K562 (cell line): ENCODE results near the gene AIFM1. TPM values are rescaled to one million over a fixed set of nuclear protein-coding genes. Genes with fewer than 3 reads are reported as not detected.
A peak's percentile ranks its signal among the peaks of the same experiment; 100 is the strongest.

ENCODE experiments used
- ATAC-seq: fragments of 200-7000 bp; cut with Tn5 transposase; 3 replicates; pipeline ENCODE4 v1.9.1; 2020; ENCODE audit warnings: moderate library complexity
- BruUV-seq: library from RNA; stranded (reverse); fragments of 400-500 nt; replicated peaks from 2 replicates; lab custom pipeline; 2021; lab: Mats Ljungman, UMichigan
- CTCF ChIA-PET: fragments of 300-600 bp; formaldehyde crosslinking; extraction: SDS; loops from one replicate; lab custom pipeline; 2021; ENCODE audit warnings: low intra/inter-chr PET ratio; lab: Yijun Ruan, JAX
- POLR2A ChIA-PET: fragments of 300-600, 350-650 bp; sonication (Branson Sonifier 250); formaldehyde crosslinking; extraction: SDS; loops from one replicate; lab custom pipeline; 2021; ENCODE audit warnings: antibody characterized with exemption, inconsistent platforms; lab: Yijun Ruan, JAX
- DNase-seq, 4 experiments: peaks; one replicate each; pipeline versions ENCODE4 v3.0.0 to v3.0.0-alpha.2; 2011 to 2018; ENCODE audit warnings: low spot score in 3 of 4, mixed read lengths in 3 of 4; ENCODE audit errors: extremely low read depth in 1 of 4
- FAIRE-seq: peaks from 2 replicates; lab custom pipeline; 2011; peaks lifted over from hg19 to GRCh38; lab: Jason Lieb, UNC
- H2AFZ ChIP-seq: 2 replicates; pipeline ENCODE4 v1.6.0; 2011; ENCODE audit warnings: low read depth, low read length, control low read depth, inconsistent platforms
- H3K27ac ChIP-seq: fragments of 200-600 bp; 3 replicates; pipeline ENCODE4 v1.8.0; 2011; ENCODE audit warnings: low read depth, mild to moderate bottlenecking, control low read depth, inconsistent platforms, low read length, moderate library complexity, mixed read lengths; ENCODE audit errors: extremely low read depth
- H3K27me3 ChIP-seq, 2 experiments: fragments of 300-600 bp in 1 of 2; 2 replicates in 1 of 2; 3 replicates in 1 of 2; pipeline versions ENCODE4 v1.6.0 to v1.8.0; 2011; ENCODE audit warnings: inconsistent platforms in 2 of 2, low read length in 2 of 2, mild to moderate bottlenecking in 1 of 2, mixed read lengths in 1 of 2, moderate library complexity in 1 of 2; ENCODE audit not compliant: control insufficient read depth in 2 of 2, insufficient read depth in 2 of 2
- H3K36me3 ChIP-seq: fragments of 300-600 bp; 3 replicates; pipeline ENCODE4 v1.8.0; 2011; ENCODE audit warnings: mild to moderate bottlenecking, low read length, inconsistent platforms; ENCODE audit not compliant: control insufficient read depth, insufficient read depth
- H3K4me1 ChIP-seq, 2 experiments: fragments of 200-600 bp in 1 of 2; replicated peaks in 1 of 2; 2 replicates in 1 of 2; 3 replicates in 1 of 2; pipeline versions ENCODE4 v1.5.1 to v1.8.0; 2011; ENCODE audit warnings: inconsistent platforms in 2 of 2, low read length in 2 of 2, mild to moderate bottlenecking in 1 of 2, mixed read lengths in 1 of 2, moderate library complexity in 1 of 2; ENCODE audit not compliant: control insufficient read depth in 2 of 2, insufficient read depth in 2 of 2
- H3K4me2 ChIP-seq: 2 replicates; pipeline ENCODE4 v1.6.1; 2011; ENCODE audit warnings: low read length, control low read depth, inconsistent platforms, mixed read lengths; ENCODE audit not compliant: insufficient read depth
- H3K4me3 ChIP-seq: fragments of 200-600 bp; sonication (generic), shearing (Covaris generic); 2 replicates; pipeline ENCODE4 v1.5.1; 2016; ENCODE audit warnings: control low read depth, inconsistent platforms
- H3K79me2 ChIP-seq: fragments of 200-600 bp; 3 replicates; pipeline ENCODE4 v1.8.0; 2011; ENCODE audit warnings: low read length, inconsistent platforms; ENCODE audit not compliant: control insufficient read depth, insufficient read depth
- H3K9ac ChIP-seq, 2 experiments: 2 replicates each; pipeline versions ENCODE4 v1.6.0 to v1.6.1; 2011; ENCODE audit warnings: low read depth in 2 of 2, low read length in 2 of 2, control low read depth in 1 of 2, inconsistent platforms in 1 of 2, mild to moderate bottlenecking in 1 of 2, mixed read lengths in 1 of 2; ENCODE audit not compliant: insufficient read depth in 1 of 2
- H3K9me1 ChIP-seq: one replicate; pipeline ENCODE4 v1.6.0; 2011; ENCODE audit warnings: inconsistent platforms, mild to moderate bottlenecking, low read length, moderate library complexity; ENCODE audit not compliant: control insufficient read depth, insufficient read depth
- H3K9me3 ChIP-seq: replicated peaks from 2 replicates; pipeline ENCODE4 v1.5.1; 2011; ENCODE audit warnings: low read depth, low read length, inconsistent platforms; ENCODE audit not compliant: control insufficient read depth, insufficient read depth
- H4K20me1 ChIP-seq: replicated peaks from 2 replicates; pipeline ENCODE4 v1.6.1; 2011; ENCODE audit warnings: low read length, inconsistent platforms, mixed read lengths; ENCODE audit not compliant: control insufficient read depth, insufficient read depth
- ARNT ChIP-seq, 2 experiments: fragments of 450-650 bp; IDR thresholded peaks; 2 replicates each; pipeline ENCODE4 v1.6.1; 2016; ENCODE audit warnings: mild to moderate bottlenecking in 1 of 2
- BRCA1 ChIP-seq, 2 experiments: fragments of 450-650 bp in 1 of 2; sonication (generic) in 1 of 2; formaldehyde crosslinking in 1 of 2; IDR thresholded peaks; 2 replicates each; pipeline versions ENCODE4 v1.5.0 to v1.6.1; 2017 to 2020; ENCODE audit warnings: mild to moderate bottlenecking in 1 of 2, missing genetic modification reagents in 1 of 2
- CCNT2 ChIP-seq: IDR thresholded peaks from 2 replicates; pipeline ENCODE4 v1.6.1; 2011; ENCODE audit warnings: borderline replicate concordance, low read depth, mild to moderate bottlenecking, moderate library complexity, mixed read lengths, low read length; ENCODE audit not compliant: insufficient read length; ENCODE audit errors: extremely low read depth
- CREBBP ChIP-seq: IDR thresholded peaks from one replicate; pipeline ENCODE4 v1.6.1; 2012; ENCODE audit warnings: low read depth, mild to moderate bottlenecking, control low read depth, inconsistent platforms, low read length
- CTBP1 ChIP-seq: fragments of 450-650 bp; IDR thresholded peaks from 2 replicates; pipeline ENCODE4 v1.6.1; 2016; ENCODE audit warnings: borderline replicate concordance
- FOXA1 ChIP-seq: fragments of 450-650 bp; IDR thresholded peaks from 2 replicates; pipeline ENCODE4 v1.6.1; 2016; ENCODE audit warnings: mild to moderate bottlenecking, borderline replicate concordance
- GTF2A2 ChIP-seq: IDR thresholded peaks from 2 replicates; pipeline ENCODE4 v1.6.1; 2016; ENCODE audit warnings: mild to moderate bottlenecking, missing genetic modification characterization, missing compliant biosample characterization
- HDGF ChIP-seq: fragments of 450-650 bp; IDR thresholded peaks from 2 replicates; pipeline ENCODE4 v1.6.1; 2016
- KLF13 ChIP-seq: fragments of 450-650 bp; IDR thresholded peaks from 2 replicates; pipeline ENCODE4 v1.6.1; 2016; ENCODE audit warnings: missing genetic modification characterization, low read depth, mild to moderate bottlenecking, missing compliant biosample characterization, moderate library complexity, borderline replicate concordance
- NR2C1 ChIP-seq, 2 experiments: fragments of 450-650 bp; IDR thresholded peaks; 2 replicates each; pipeline ENCODE4 v1.6.1; 2017; ENCODE audit warnings: mild to moderate bottlenecking in 2 of 2, antibody characterized with exemption in 1 of 2, inconsistent platforms in 1 of 2, missing compliant biosample characterization in 1 of 2, missing genetic modification characterization in 1 of 2
- POLR2B ChIP-seq: fragments of 450-650 bp; IDR thresholded peaks from 2 replicates; pipeline ENCODE4 v1.6.1; 2018; ENCODE audit warnings: low read depth; ENCODE audit not compliant: partially characterized antibody
- SAP30 ChIP-seq: fragments of 200-600 bp; sonication (generic); IDR thresholded peaks from 2 replicates; pipeline ENCODE4 v1.6.1; 2012; ENCODE audit warnings: borderline replicate concordance, low read depth, mild to moderate bottlenecking, moderate library complexity, low read length, control low read depth, inconsistent platforms; ENCODE audit not compliant: insufficient read depth, poor library complexity, severe bottlenecking
- SRF ChIP-seq, 2 experiments: fragments of 250-450, 450-650 bp in 1 of 2; sonication (Bioruptor Pico) in 1 of 2; sonication (generic) in 1 of 2; formaldehyde crosslinking; IDR thresholded peaks; 2 replicates each; pipeline versions ENCODE4 v1.5.0 to v1.5.1; 2020 to 2022; ENCODE audit warnings: mild to moderate bottlenecking in 1 of 2, missing genetic modification reagents in 1 of 2
- TAF7 ChIP-seq: fragments of 450-650 bp; IDR thresholded peaks from 2 replicates; pipeline ENCODE4 v1.6.1; 2016; ENCODE audit warnings: missing genetic modification characterization, missing compliant biosample characterization
- THAP12 ChIP-seq: fragments of 250-450 bp; sonication (Bioruptor Pico); IDR thresholded peaks from 2 replicates; pipeline ENCODE4 v1.9.0; 2021; ENCODE audit warnings: mild to moderate bottlenecking, inconsistent platforms
- ZFP91 ChIP-seq: sonication (generic); formaldehyde crosslinking; IDR thresholded peaks from 2 replicates; pipeline ENCODE4 v1.8.0; 2022; ENCODE audit warnings: mild to moderate bottlenecking, missing genetic modification reagents
- ZNF121 ChIP-seq: sonication (generic); formaldehyde crosslinking; conservative IDR thresholded peaks from 2 replicates; pipeline ENCODE4 v1.8.0; 2022; ENCODE audit warnings: missing genetic modification reagents
- ZNF584 ChIP-seq: fragments of 200-800 bp; sonication (Bioruptor generic); IDR thresholded peaks from 2 replicates; pipeline ENCODE4 v1.6.1; 2016; ENCODE audit warnings: low read depth, mild to moderate bottlenecking, missing genetic modification characterization, missing compliant biosample characterization
- WGBS: fragments of 100-300 bp; shearing (Covaris generic); methylation state at CpG from one replicate; pipeline ENCODE4 v1.1.6; 2016; ENCODE audit warnings: low coverage, mixed read lengths; ENCODE audit not compliant: insufficient coverage; ENCODE audit errors: missing lambda C conversion rate; 5-methylcytosine and 5-hydroxymethylcytosine counted together
- in situ Hi-C: fragments of 300-500 bp; cut with MboI; formaldehyde crosslinking; loops from 4 replicates; pipeline ENCODE4 v1.15.0; 2018; ENCODE audit warnings: inconsistent platforms, mixed read lengths
- intact Hi-C: fragments of 100-400 bp; cut with micrococcal nuclease; formaldehyde crosslinking; loops from 2 replicates; pipeline ENCODE4 v1.14.2; 2022
- polyA plus RNA-seq, 8 experiments: library from polyadenylated mRNA; depleted of rRNA in 4 of 8; stranded (reverse) in 5 of 8; unstranded in 3 of 8; fragments of >200 nt; fragmentation: Nextera tagmentation in 2 of 8; fragmentation: Illumina TruSeq in 1 of 8; extraction: Ambion mirVana in 2 of 8; extraction: Trizol in 1 of 8; gene quantifications; 2 replicates each; pipeline versions ENCODE4 v1.2.1 to v1.2.3, GENCODE V29; 2011 to 2014; ENCODE audit warnings: inconsistent platforms in 1 of 8, missing spikeins in 1 of 8
- total RNA-seq, 7 experiments: library from RNA; depleted of rRNA in 6 of 7; stranded (reverse); fragments of >200 nt in 6 of 7; fragmentation: Illumina TruSeq in 2 of 7; extraction: Trizol in 2 of 7; gene quantifications; 2 replicates each; pipeline versions ENCODE4 v1.2.1 to v1.2.3, GENCODE V29; 2011 to 2021; ENCODE audit warnings: low replicate concordance in 1 of 7

Gene AIFM1
- total and polyA plus RNA-seq, 9 of the 15 experiments (the other 6 are each of a cell fraction or from before 2014, with no cell fraction given) = 51.0 to 117 (median 91.2) TPM

GRCh38 chrX:130106071-130106470 is 59.6 kb downstream of the AIFM1 start (continued):
- no peak for TF ChIP-seq CREBBP

- H2AFZ ChIP-seq = no peak overlapping the region
- H3K27ac ChIP-seq = no peak overlapping the region
- H4K20me1 ChIP-seq = peaks cover 29% of the 10 kb centered on the region
- no peaks in the 10 kb centered on the region for H3K27me3 ChIP-seq
- peaks cover 20% of the 10 kb centered on the region for H3K36me3 ChIP-seq
- H3K4me2 ChIP-seq = no peak overlapping the region
- ChIA-PET CTCF (no interaction called here), POLR2A (interaction anchor here (0.7 to 3.1 kb wide), 3 partner anchors 10 to 86 kb away, joined by 3 to 12 read pairs (median 4); no protein-coding TSS in a partner anchor)
- FAIRE-seq (no peak), ATAC-seq (no peak), DNase-seq (no peak)
- no TSS peak for BruUV-seq
- H3K79me2 ChIP-seq = peaks cover 97% of the 10 kb centered on the region
- H3K4me1 ChIP-seq = peaks cover 28 to 32% of the 10 kb centered on the region in 2 experiments
- H3K9me1 ChIP-seq = no peaks in the 10 kb centered on the region
- in situ Hi-C loops = no loop called here
- no peaks in the 10 kb centered on the region for H3K9me3 ChIP-seq
- WGBS = 100% methylated on average over 2 of the region's 3 CpGs
- H3K9ac ChIP-seq = peak overlapping the region in 1 of 2 experiments; percentile 35; a peak in 1 of 4 replicates
- intact Hi-C loops = no loop called here
- no peak overlapping the region for H3K4me3 ChIP-seq
- TF ChIP-seq GTF2A2 (tag) = no peak
- TF ChIP-seq ZNF584 (CRISPR knock-in tag) = no peak
- TF ChIP-seq CCNT2 = no peak
- TF ChIP-seq THAP12 (CRISPR knock-in tag) = no peak
- no peak for TF ChIP-seq POLR2B
- TF ChIP-seq SRF (CRISPR knock-in tag; IDR thresholded peaks at IDR 0.05) = no peak
- TF ChIP-seq FOXA1 = no peak
- no peak for TF ChIP-seq BRCA1 (IDR thresholded peaks at IDR 0.05)
- TF ChIP-seq BRCA1 (CRISPR knock-in tag; IDR thresholded peaks at IDR 0.05) = no peak
- TF ChIP-seq KLF13 = no peak
- no peak for TF ChIP-seq HDGF
- TF ChIP-seq NR2C1 (IDR thresholded peaks at IDR 0.05) = no peak
- TF ChIP-seq NR2C1 (tag; IDR thresholded peaks at IDR 0.05) = no peak
- TF ChIP-seq CTBP1 = no peak
- no peak for TF ChIP-seq TAF7 (tag)
- no peak for TF ChIP-seq SAP30
- TF ChIP-seq ARNT (IDR thresholded peaks at IDR 0.05) = no peak
- no peak for TF ChIP-seq ZFP91 (CRISPR knock-in tag)
- no peak for TF ChIP-seq ZNF121 (CRISPR knock-in tag)
Observed at GRCh38 chrX:130105244-130105643, 60.4 kb downstream of the AIFM1 start.
